Measurements from ENCODE around the gene OR51M1. TPM values are rescaled to one million over a fixed set of nuclear protein-coding genes. Genes with fewer than 3 reads are reported as not detected.
"Not testable (repeated sequence)": the region's sequence is repeated elsewhere in the genome, so short reads cannot be mapped to it uniquely, and the experiment has no call there.

The OR51M1 gene
- total RNA-seq, 1 donor from 2014 or later: not detected

DNA sequence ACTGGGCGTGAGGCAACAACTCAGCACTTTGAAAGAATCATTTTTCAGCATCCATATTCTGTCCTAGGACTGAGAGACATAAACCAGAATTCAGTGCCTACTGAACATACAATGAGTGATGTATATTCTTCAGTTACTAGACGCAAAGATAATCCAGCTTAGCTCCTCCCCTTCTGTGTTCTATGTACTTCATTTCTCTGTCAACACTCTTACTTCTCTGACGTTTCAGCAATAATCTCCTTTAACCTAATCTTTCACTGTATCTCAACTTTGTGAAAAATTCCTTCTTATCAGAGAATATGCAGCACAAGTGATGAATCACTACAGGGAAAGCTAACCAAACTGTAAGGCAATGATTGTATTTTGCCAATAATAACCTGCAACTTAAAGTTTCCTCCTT, 37.8 kb upstream of the OR51M1 start:
- intact Hi-C loops (cut with micrococcal nuclease): no loop called here
- TF ChIP-seq, protein P1, sequence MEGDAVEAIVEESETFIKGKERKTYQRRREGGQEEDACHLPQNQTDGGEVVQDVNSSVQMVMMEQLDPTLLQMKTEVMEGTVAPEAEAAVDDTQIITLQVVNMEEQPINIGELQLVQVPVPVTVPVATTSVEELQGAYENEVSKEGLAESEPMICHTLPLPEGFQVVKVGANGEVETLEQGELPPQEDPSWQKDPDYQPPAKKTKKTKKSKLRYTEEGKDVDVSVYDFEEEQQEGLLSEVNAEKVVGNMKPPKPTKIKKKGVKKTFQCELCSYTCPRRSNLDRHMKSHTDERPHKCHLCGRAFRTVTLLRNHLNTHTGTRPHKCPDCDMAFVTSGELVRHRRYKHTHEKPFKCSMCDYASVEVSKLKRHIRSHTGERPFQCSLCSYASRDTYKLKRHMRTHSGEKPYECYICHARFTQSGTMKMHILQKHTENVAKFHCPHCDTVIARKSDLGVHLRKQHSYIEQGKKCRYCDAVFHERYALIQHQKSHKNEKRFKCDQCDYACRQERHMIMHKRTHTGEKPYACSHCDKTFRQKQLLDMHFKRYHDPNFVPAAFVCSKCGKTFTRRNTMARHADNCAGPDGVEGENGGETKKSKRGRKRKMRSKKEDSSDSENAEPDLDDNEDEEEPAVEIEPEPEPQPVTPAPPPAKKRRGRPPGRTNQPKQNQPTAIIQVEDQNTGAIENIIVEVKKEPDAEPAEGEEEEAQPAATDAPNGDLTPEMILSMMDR (IDR thresholded peaks at IDR 0.05; ENCODE audit: borderline replicate concordance): no peak

DNA sequence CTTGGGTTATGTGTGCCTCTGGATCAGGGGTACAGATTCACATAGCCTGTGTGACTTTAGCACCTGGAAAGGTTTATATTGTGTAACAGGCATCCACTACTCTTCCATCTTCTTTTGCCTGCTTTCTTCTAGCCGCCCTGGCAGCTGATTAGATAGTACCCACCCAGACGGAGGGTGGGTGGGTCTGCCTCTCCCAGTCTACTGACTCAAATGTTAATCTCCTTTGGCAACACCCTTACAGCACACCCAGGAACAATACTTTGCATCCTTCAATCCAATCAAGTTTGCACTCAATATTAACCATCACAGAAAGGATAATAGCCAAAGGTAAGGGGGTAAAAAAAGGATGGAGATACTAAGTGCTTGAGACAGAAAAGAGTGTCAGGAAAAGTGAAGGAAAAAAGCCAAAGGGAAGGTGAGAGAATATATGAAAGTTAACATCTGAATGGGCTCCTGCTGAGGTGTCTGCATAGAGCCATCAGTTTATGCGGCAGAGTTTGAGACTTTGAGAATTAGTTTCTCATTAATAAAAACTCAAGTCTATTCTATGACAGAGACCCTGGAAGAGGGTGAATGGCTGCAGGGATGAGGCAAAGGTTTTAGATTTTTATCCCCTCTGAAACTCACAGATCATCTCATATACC, 34.9 kb upstream of the OR51M1 start:
- H3K36me3 ChIP-seq: no peaks in the 10 kb centered on the region
- no peak overlapping the region for H3K27ac ChIP-seq (replicated peaks)
- H3K4me3 ChIP-seq: no peak overlapping the region
- no peaks in the 10 kb centered on the region for H3K27me3 ChIP-seq (ENCODE audit: low read depth)
- no peaks in the 10 kb centered on the region for H3K9me3 ChIP-seq (replicated peaks)
- no peaks in the 10 kb centered on the region for H3K4me1 ChIP-seq
- intact Hi-C loops (cut with micrococcal nuclease): no loop called here
- TF ChIP-seq, protein P1 (IDR thresholded peaks at IDR 0.05; ENCODE audit: borderline replicate concordance): no peak
- DNase-seq: no peak

More for the DNA sequence above, 37.8 kb upstream of the OR51M1 start:
- H3K36me3 ChIP-seq: no peaks in the 10 kb centered on the region
- no peak overlapping the region for H3K27ac ChIP-seq (replicated peaks)
- H3K4me3 ChIP-seq: no peak overlapping the region
- no peaks in the 10 kb centered on the region for H3K9me3 ChIP-seq (replicated peaks)
- no peaks in the 10 kb centered on the region for H3K4me1 ChIP-seq
- no peaks in the 10 kb centered on the region for H3K27me3 ChIP-seq (ENCODE audit: low read depth)
- no peak for DNase-seq

DNA sequence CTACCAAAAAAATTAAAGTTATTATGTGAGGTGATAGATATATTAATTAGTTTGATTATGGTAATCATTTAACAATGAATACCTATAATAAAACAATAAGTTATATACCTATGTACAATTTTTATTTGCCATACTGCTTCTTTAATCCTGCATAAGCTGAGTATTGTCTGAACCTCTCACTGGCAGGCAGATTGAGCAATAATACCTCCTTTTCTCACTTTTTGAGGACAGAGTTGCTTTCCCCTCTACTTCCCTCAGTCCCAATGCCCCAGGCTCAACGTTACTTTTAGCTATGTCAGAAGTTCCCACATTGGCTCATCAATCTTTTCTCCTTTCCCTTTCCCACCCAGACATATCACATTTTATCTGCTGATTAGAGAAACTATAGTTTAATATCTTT, 34.1 kb upstream of the OR51M1 start:
- TF ChIP-seq, protein P1 (IDR thresholded peaks at IDR 0.05; ENCODE audit: borderline replicate concordance): no peak
- H3K9me3 ChIP-seq (replicated peaks): no peaks in the 10 kb centered on the region
- intact Hi-C loops (cut with micrococcal nuclease): no loop called here
- H3K27me3 ChIP-seq (ENCODE audit: low read depth): no peaks in the 10 kb centered on the region
- H3K4me1 ChIP-seq: no peaks in the 10 kb centered on the region
- no peaks in the 10 kb centered on the region for H3K36me3 ChIP-seq
- no peak for DNase-seq
- no peak overlapping the region for H3K27ac ChIP-seq (replicated peaks)
- H3K4me3 ChIP-seq: no peak overlapping the region

DNA sequence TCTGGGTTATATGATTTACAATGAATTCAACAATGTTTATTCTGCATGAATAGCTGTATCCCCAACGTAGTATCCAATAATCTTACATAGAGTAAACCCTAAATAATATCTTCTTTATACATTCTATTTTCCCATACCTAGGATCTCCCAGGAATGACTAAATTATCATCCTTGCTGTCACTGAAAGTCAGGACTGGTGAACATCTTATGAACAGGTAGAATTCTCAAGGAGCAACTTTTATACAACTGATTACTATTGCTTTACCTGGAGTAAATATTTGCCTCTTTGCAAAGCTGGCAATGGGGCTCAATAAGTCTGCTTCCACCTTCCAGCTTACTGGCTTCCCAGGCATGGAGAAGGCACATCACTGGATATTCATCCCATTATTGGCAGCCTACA, 32.4 kb upstream of the OR51M1 start, which contains the start of gene OR51B6:
TSS of gene OR51B6 (plus strand) at position 301 of the 400 bp plus-strand sequence. CDS start at position 301, 0 bp downstream.
- no peak within 1 kb of the TSS for H3K4me3 ChIP-seq
- no peak within 1 kb of the TSS for H3K27ac ChIP-seq (replicated peaks)
- intact Hi-C loops (cut with micrococcal nuclease): no loop called here
- no peaks in the 10 kb centered on the region for H3K9me3 ChIP-seq (replicated peaks)
- no peaks in the 10 kb centered on the region for H3K36me3 ChIP-seq
- no peak for DNase-seq
- no peaks in the 10 kb centered on the region for H3K27me3 ChIP-seq (ENCODE audit: low read depth)
- no peaks in the 10 kb centered on the region for H3K4me1 ChIP-seq
- TF ChIP-seq, protein P1 (IDR thresholded peaks at IDR 0.05; ENCODE audit: borderline replicate concordance): no peak

DNA sequence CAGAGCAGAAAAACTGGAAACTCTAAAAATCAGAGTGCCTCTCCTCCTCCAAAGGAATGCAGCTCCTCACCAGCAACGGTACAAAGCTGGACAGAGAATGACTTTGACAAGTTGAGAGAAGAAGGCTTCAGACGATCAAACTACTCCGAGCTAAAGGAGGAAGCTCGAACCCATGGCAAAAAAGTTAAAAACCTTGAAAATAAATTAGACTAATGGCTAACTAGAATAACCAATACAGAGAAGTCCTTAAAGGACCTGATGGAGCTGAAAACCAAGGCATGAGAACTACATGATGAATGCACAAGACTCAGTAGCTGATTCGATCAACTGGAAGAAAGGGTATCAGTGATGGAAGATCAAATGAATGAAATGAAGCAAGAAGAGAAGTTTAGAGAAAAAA, 27.6 kb upstream of the OR51M1 start:
- H3K36me3 ChIP-seq; intact Hi-C loops (cut with micrococcal nuclease); DNase-seq; H3K9me3 ChIP-seq (replicated peaks); H3K27ac ChIP-seq (replicated peaks); H3K4me1 ChIP-seq; H3K4me3 ChIP-seq; H3K27me3 ChIP-seq (ENCODE audit: low read depth): not testable (repeated sequence)

DNA sequence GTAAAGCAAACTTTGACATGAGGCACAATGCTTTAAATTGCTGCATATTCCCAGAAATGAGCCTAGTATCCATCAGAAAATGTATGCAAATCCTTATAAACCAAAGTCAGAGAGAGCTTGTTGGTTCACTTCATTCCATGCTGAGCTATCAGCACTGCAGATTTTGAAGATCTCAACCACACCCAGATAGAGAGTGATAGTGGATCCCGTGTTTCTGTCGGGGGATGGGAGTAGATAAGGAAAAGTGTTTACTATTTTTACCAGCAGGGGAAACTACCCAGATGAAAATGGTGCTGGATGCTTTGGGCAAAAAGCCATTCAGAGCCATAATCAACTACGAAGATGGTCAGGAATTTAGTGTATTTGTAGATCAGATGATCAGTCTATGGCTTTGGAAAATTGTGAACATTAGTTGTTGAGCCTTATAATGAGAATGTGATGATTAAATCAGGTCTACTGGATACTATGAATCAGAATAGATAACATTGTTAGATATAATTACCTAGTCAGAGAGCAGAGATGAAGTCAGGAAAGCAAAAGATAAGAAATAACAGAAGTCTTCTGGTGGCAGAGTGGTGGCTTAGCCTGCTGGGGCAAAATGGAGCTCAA, 21.5 kb upstream of the OR51M1 start:
- TF ChIP-seq, protein P1 (IDR thresholded peaks at IDR 0.05; ENCODE audit: borderline replicate concordance): no peak
- Histone ChIP-seq H3K36me3 (no peaks in the 10 kb centered on the region), H3K9me3 (replicated peaks) (no peaks in the 10 kb centered on the region), H3K27ac (replicated peaks) (no peak overlapping the region), H3K4me3 (no peak overlapping the region), H3K4me1 (peaks cover 15% of the 10 kb centered on the region), H3K27me3 (ENCODE audit: low read depth) (no peaks in the 10 kb centered on the region)
- DNase-seq: no peak
- intact Hi-C loops (cut with micrococcal nuclease): no loop called here
